Chondrocyte (in vitro differentiated cells): ENCODE data around the gene MRPL36. TPM values are rescaled to one million over a fixed set of nuclear protein-coding genes. Genes with fewer than 3 reads are reported as not detected.

ENCODE experiments used
- DNase-seq: peaks from one replicate; pipeline ENCODE4 v3.0.0; 2021; ENCODE audit warnings: mixed read lengths, low spot score
- H3K27ac Mint-ChIP-seq: one replicate; pipeline ENCODE4 v1.8.0; 2021; ENCODE audit warnings: mild to moderate bottlenecking, moderate library complexity, mixed read lengths; ENCODE audit not compliant: unreplicated experiment
- H3K27me3 Mint-ChIP-seq: 2 replicates; pipeline ENCODE4 v1.8.0; 2021; ENCODE audit warnings: low read depth, mixed read lengths
- H3K36me3 Mint-ChIP-seq: 2 replicates; pipeline ENCODE4 v1.8.0; 2021; ENCODE audit warnings: low read depth, mixed read lengths
- H3K4me1 Mint-ChIP-seq: 2 replicates; pipeline ENCODE4 v1.8.0; 2021; ENCODE audit warnings: low read depth, mild to moderate bottlenecking, mixed read lengths
- H3K4me3 Mint-ChIP-seq: one replicate; pipeline ENCODE4 v1.8.0; 2021; ENCODE audit warnings: mild to moderate bottlenecking, moderate library complexity, mixed read lengths; ENCODE audit not compliant: unreplicated experiment
- H3K9me3 Mint-ChIP-seq: 2 replicates; pipeline ENCODE4 v1.8.0; 2021; ENCODE audit warnings: low read depth, mixed read lengths
- CTCF ChIP-seq: fragments of 200-600 bp; sonication (generic); IDR thresholded peaks from 2 replicates; pipeline ENCODE4 v1.5.0; 2021; ENCODE audit warnings: antibody characterized with exemption, mild to moderate bottlenecking, moderate library complexity
- total RNA-seq: library from RNA; stranded (reverse); gene quantifications from 3 replicates; pipeline ENCODE4 v1.2.1, GENCODE V29; 2021

Gene MRPL36
- total RNA-seq, 1 donor from 2014 or later: 37.4 TPM

- H3K4me3 Mint-ChIP-seq: no peak overlapping the region
- no peaks in the 10 kb centered on the region for H3K4me1 Mint-ChIP-seq
- H3K27ac Mint-ChIP-seq: no peak overlapping the region
- TF ChIP-seq CTCF: no peak
- H3K27me3 Mint-ChIP-seq: peaks cover 50% of the 10 kb centered on the region
- H3K36me3 Mint-ChIP-seq: no peaks in the 10 kb centered on the region
- peak; percentile 70 for DNase-seq
- no peaks in the 10 kb centered on the region for H3K9me3 Mint-ChIP-seq
These were observed 38.4 kb upstream of the MRPL36 start for GRCh38 chr5:1838013-1838412.

GRCh38 chr5:1836891-1837880 is 37.5 kb upstream of the MRPL36 start:
- Mint-ChIP-seq H3K4me3 (no peak overlapping the region), H3K4me1 (no peaks in the 10 kb centered on the region), H3K27me3 (peaks cover 47% of the 10 kb centered on the region), H3K27ac (no peak overlapping the region), H3K36me3 (no peaks in the 10 kb centered on the region), H3K9me3 (no peaks in the 10 kb centered on the region)
- DNase-seq: peak; percentile 89
- TF ChIP-seq CTCF: no peak

GRCh38 chr5:1836176-1836890 is 36.7 kb upstream of the MRPL36 start:
- no peak for TF ChIP-seq CTCF
- no peaks in the 10 kb centered on the region for H3K4me1 Mint-ChIP-seq
- H3K9me3 Mint-ChIP-seq: no peaks in the 10 kb centered on the region
- H3K27me3 Mint-ChIP-seq: peaks cover 44% of the 10 kb centered on the region
- no peak overlapping the region for H3K4me3 Mint-ChIP-seq
- H3K36me3 Mint-ChIP-seq: no peaks in the 10 kb centered on the region
- H3K27ac Mint-ChIP-seq: no peak overlapping the region
- DNase-seq: peak; percentile 71

- no peaks in the 10 kb centered on the region for H3K4me1 Mint-ChIP-seq
- no peaks in the 10 kb centered on the region for H3K9me3 Mint-ChIP-seq
- no peak for TF ChIP-seq CTCF
- H3K36me3 Mint-ChIP-seq: peaks cover 2% of the 10 kb centered on the region
- H3K27ac Mint-ChIP-seq: no peak overlapping the region
- peak; percentile 25 for DNase-seq
- peaks cover 38% of the 10 kb centered on the region for H3K27me3 Mint-ChIP-seq
- H3K4me3 Mint-ChIP-seq: no peak overlapping the region
These were observed 35.8 kb upstream of the MRPL36 start for GRCh38 chr5:1835431-1835830.

- H3K36me3 Mint-ChIP-seq: peaks cover 2% of the 10 kb centered on the region
- H3K4me3 Mint-ChIP-seq: no peak overlapping the region
- peaks cover 36% of the 10 kb centered on the region for H3K27me3 Mint-ChIP-seq
- no peaks in the 10 kb centered on the region for H3K9me3 Mint-ChIP-seq
- no peaks in the 10 kb centered on the region for H3K4me1 Mint-ChIP-seq
- H3K27ac Mint-ChIP-seq: no peak overlapping the region
- TF ChIP-seq CTCF: no peak
- peak; percentile 54 for DNase-seq
These were observed 35.2 kb upstream of the MRPL36 start for GRCh38 chr5:1834721-1835429.
